Osteoblast (primary cell): ENCODE results near the gene PSMD2. TPM values are rescaled to one million over a fixed set of nuclear protein-coding genes. Genes with fewer than 3 reads are reported as not detected.
"Not testable (repeated sequence)": the region's sequence is repeated elsewhere in the genome, so short reads cannot be mapped to it uniquely, and the experiment has no call there.

Experiments used
- DNase-seq: peaks from one replicate; pipeline ENCODE4 v3.0.0; 2011; ENCODE audit warnings: low spot score, mixed read lengths; ENCODE audit not compliant: insufficient read length; ENCODE audit errors: missing footprints
- H2AFZ ChIP-seq: 2 replicates; pipeline ENCODE4 v1.6.0; 2011; ENCODE audit warnings: mild to moderate bottlenecking, low read length
- H3K27ac ChIP-seq: 2 replicates; pipeline ENCODE4 v1.5.1; 2011; ENCODE audit warnings: mild to moderate bottlenecking, low read depth, low read length, moderate library complexity
- H3K27me3 ChIP-seq: 2 replicates; pipeline ENCODE4 v1.6.0; 2012; ENCODE audit warnings: mild to moderate bottlenecking, control low read depth, inconsistent platforms, low read length, moderate library complexity; ENCODE audit not compliant: insufficient read depth
- H3K36me3 ChIP-seq: 2 replicates; pipeline ENCODE4 v1.5.1; 2011; ENCODE audit warnings: mild to moderate bottlenecking, low read length, control low read depth, moderate library complexity; ENCODE audit not compliant: insufficient read depth
- H3K4me1 ChIP-seq: 2 replicates; pipeline ENCODE4 v1.5.1; 2011; ENCODE audit warnings: mild to moderate bottlenecking, low read length, control low read depth, moderate library complexity; ENCODE audit not compliant: insufficient read depth
- H3K4me2 ChIP-seq: 2 replicates; pipeline ENCODE4 v1.6.0; 2011; ENCODE audit warnings: mild to moderate bottlenecking, low read length; ENCODE audit not compliant: insufficient read depth
- H3K4me3 ChIP-seq: fragments of 200-600 bp; sonication (generic); 3 replicates; pipeline ENCODE4 v1.5.1; 2012; ENCODE audit warnings: mild to moderate bottlenecking, low read length, inconsistent platforms; ENCODE audit not compliant: insufficient read depth
- H3K79me2 ChIP-seq: 2 replicates; pipeline ENCODE4 v1.6.0; 2012; ENCODE audit warnings: mild to moderate bottlenecking, low read length, control low read depth, inconsistent platforms; ENCODE audit not compliant: insufficient read depth
- H3K9me3 ChIP-seq: 2 replicates; pipeline ENCODE4 v1.5.1; 2011; ENCODE audit warnings: low read depth, low read length, control low read depth
- H4K20me1 ChIP-seq: 2 replicates; pipeline ENCODE4 v1.6.0; 2012; ENCODE audit warnings: mild to moderate bottlenecking, low read length, control low read depth; ENCODE audit not compliant: insufficient read depth
- total RNA-seq: library from RNA; depleted of rRNA; stranded (reverse); fragments of >200 nt; gene quantifications from 2 replicates; pipeline ENCODE4 v1.2.3, GENCODE V29; 2012
- TF ChIP-seq, protein P1 (sequence below): IDR thresholded peaks from 2 replicates; pipeline ENCODE4 v1.5.1; 2011; ENCODE audit warnings: mild to moderate bottlenecking, low read depth, low read length, moderate library complexity; ENCODE audit errors: extremely low read depth

Gene PSMD2
- total RNA-seq, 1 donor, result 301 TPM

- peaks cover 32% of the 10 kb centered on the region for H3K36me3 ChIP-seq
- H4K20me1 ChIP-seq, result peaks cover 17% of the 10 kb centered on the region
- H2AFZ ChIP-seq, result peak overlapping the region; percentile 46
- TF ChIP-seq, protein P1, sequence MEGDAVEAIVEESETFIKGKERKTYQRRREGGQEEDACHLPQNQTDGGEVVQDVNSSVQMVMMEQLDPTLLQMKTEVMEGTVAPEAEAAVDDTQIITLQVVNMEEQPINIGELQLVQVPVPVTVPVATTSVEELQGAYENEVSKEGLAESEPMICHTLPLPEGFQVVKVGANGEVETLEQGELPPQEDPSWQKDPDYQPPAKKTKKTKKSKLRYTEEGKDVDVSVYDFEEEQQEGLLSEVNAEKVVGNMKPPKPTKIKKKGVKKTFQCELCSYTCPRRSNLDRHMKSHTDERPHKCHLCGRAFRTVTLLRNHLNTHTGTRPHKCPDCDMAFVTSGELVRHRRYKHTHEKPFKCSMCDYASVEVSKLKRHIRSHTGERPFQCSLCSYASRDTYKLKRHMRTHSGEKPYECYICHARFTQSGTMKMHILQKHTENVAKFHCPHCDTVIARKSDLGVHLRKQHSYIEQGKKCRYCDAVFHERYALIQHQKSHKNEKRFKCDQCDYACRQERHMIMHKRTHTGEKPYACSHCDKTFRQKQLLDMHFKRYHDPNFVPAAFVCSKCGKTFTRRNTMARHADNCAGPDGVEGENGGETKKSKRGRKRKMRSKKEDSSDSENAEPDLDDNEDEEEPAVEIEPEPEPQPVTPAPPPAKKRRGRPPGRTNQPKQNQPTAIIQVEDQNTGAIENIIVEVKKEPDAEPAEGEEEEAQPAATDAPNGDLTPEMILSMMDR, result no peak
- peak overlapping the region; percentile 59 for H3K4me3 ChIP-seq
- no peaks in the 10 kb centered on the region for H3K27me3 ChIP-seq
- DNase-seq, result no peak
- H3K4me2 ChIP-seq, result peak overlapping the region; percentile 94
- no peaks in the 10 kb centered on the region for H3K9me3 ChIP-seq
- H3K4me1 ChIP-seq, result peaks cover 45% of the 10 kb centered on the region
- H3K79me2 ChIP-seq, result peaks cover 43% of the 10 kb centered on the region
- H3K27ac ChIP-seq, result peak overlapping the region; percentile 97
Measured at GRCh38 chr3:184339001-184339400, 40.0 kb downstream of the PSMD2 start.

GRCh38 chr3:184339451-184340135 is 40.6 kb downstream of the PSMD2 start:
- H3K4me3 ChIP-seq, H3K27ac ChIP-seq, H3K9me3 ChIP-seq, DNase-seq, H3K4me2 ChIP-seq, H3K27me3 ChIP-seq, H2AFZ ChIP-seq: not testable (repeated sequence)
- H3K4me1 ChIP-seq, result peaks cover 42% of the 10 kb centered on the region
- H4K20me1 ChIP-seq, result peaks cover 16% of the 10 kb centered on the region
- peaks cover 42% of the 10 kb centered on the region for H3K79me2 ChIP-seq
- peaks cover 31% of the 10 kb centered on the region for H3K36me3 ChIP-seq

DNA sequence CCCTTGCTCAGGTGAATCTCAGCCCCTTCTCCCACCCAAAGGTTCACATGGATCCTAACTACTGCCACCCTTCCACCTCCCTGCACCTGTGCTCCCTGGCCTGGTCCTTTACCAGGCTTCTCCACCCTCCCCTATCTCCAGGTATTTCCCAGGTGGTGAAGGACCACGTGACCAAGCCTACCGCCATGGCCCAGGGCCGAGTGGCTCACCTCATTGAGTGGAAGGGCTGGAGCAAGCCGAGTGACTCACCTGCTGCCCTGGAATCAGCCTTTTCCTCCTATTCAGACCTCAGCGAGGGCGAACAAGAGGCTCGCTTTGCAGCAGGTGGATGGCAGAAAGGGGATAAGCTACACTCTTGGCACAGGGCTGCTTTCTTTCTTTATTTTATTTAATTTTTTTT is 42.9 kb downstream of the PSMD2 start:
- H3K4me1 ChIP-seq, result peaks cover 33% of the 10 kb centered on the region
- H3K27me3 ChIP-seq, result no peaks in the 10 kb centered on the region
- DNase-seq, result peak; percentile 13
- H4K20me1 ChIP-seq, result peaks cover 16% of the 10 kb centered on the region
- TF ChIP-seq, protein P1, result no peak
- no peak overlapping the region for H3K27ac ChIP-seq
- H2AFZ ChIP-seq, result no peak overlapping the region
- H3K4me3 ChIP-seq, result no peak overlapping the region
- H3K9me3 ChIP-seq, result no peaks in the 10 kb centered on the region
- peaks cover 21% of the 10 kb centered on the region for H3K36me3 ChIP-seq
- H3K79me2 ChIP-seq, result peaks cover 34% of the 10 kb centered on the region
- H3K4me2 ChIP-seq, result no peak overlapping the region

DNA sequence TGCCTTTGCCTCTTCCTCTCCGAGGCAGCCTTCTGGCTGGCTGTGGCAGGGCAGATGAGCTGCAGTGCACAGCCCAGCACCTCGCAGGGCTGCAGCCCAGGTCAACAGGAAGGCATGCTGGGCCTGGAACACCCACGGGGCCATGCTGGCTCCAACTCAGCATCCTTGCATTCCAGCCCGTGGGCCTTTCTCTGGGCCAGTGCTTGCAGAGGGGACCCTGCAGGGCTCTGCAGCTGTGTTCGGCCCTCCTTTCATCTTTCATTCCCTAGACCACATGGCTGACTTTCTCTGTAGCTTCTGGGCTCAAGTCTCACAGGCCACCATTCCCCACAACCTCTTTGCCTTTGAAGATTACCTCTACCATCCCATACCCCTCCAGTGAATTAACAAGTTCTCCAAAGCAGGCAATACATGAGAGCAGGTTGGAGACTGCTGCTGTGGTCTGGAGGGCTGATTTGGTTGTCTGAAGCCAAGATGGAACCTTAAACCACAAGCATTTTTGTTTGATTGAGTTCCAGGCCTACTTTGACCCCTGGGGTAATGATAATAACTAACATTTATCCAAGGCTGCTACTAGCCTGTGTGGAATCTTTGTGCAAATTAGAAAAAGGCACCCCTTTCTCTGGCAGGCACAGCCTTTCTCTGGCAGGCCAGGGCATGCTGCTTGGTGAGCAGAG is 44.3 kb downstream of the PSMD2 start:
- H3K79me2 ChIP-seq, result peaks cover 20% of the 10 kb centered on the region
- no peak overlapping the region for H3K4me2 ChIP-seq
- H4K20me1 ChIP-seq, result peaks cover 9% of the 10 kb centered on the region
- H3K36me3 ChIP-seq, result peaks cover 21% of the 10 kb centered on the region
- H2AFZ ChIP-seq, result no peak overlapping the region
- H3K27ac ChIP-seq, result no peak overlapping the region
- no peaks in the 10 kb centered on the region for H3K9me3 ChIP-seq
- H3K4me3 ChIP-seq, result no peak overlapping the region
- peak; percentile 55 for DNase-seq
- TF ChIP-seq, protein P1, result no peak
- peaks cover 18% of the 10 kb centered on the region for H3K4me1 ChIP-seq
- no peaks in the 10 kb centered on the region for H3K27me3 ChIP-seq
